Neuron (in vitro differentiated cells): ENCODE measurements around the gene CD300H.
"Not testable (repeated sequence)": the region's sequence is repeated elsewhere in the genome, so short reads cannot be mapped to it uniquely, and the experiment has no call there.

Experiments
- H2AFZ ChIP-seq: one replicate; pipeline ENCODE4 v1.6.1; 2013; ENCODE audit warnings: low read depth, mild to moderate bottlenecking, inconsistent platforms, low read length, moderate library complexity
- H3K27me3 ChIP-seq: one replicate; pipeline ENCODE4 v1.6.1; 2013; ENCODE audit warnings: low read length; ENCODE audit not compliant: insufficient read depth
- H3K36me3 ChIP-seq: one replicate; pipeline ENCODE4 v1.6.1; 2013; ENCODE audit warnings: low read length; ENCODE audit not compliant: insufficient read depth
- H3K4me1 ChIP-seq: one replicate; pipeline ENCODE4 v1.6.1; 2013; ENCODE audit warnings: low read length; ENCODE audit not compliant: insufficient read depth
- H3K4me3 ChIP-seq: 2 replicates; pipeline ENCODE4 v1.5.1; 2013; ENCODE audit warnings: mild to moderate bottlenecking, low read length, moderate library complexity
- H3K9me3 ChIP-seq: one replicate; pipeline ENCODE4 v1.6.1; 2013; ENCODE audit warnings: low read length

CD300H gene

GRCh38 chr17:74525465-74525725 lies 41.9 kb downstream of the CD300H start:
- no peak overlapping the region for H2AFZ ChIP-seq
- no peak overlapping the region for H3K4me3 ChIP-seq
- no peaks in the 10 kb centered on the region for H3K27me3 ChIP-seq
- H3K4me1 ChIP-seq = no peaks in the 10 kb centered on the region
- H3K36me3 ChIP-seq = no peaks in the 10 kb centered on the region
- H3K9me3 ChIP-seq = no peaks in the 10 kb centered on the region

- H2AFZ ChIP-seq = no peak overlapping the region
- no peaks in the 10 kb centered on the region for H3K36me3 ChIP-seq
- no peaks in the 10 kb centered on the region for H3K27me3 ChIP-seq
- H3K4me1 ChIP-seq = no peaks in the 10 kb centered on the region
- no peak overlapping the region for H3K4me3 ChIP-seq
- H3K9me3 ChIP-seq = no peaks in the 10 kb centered on the region
These were observed 42.5 kb downstream of the CD300H start for GRCh38 chr17:74524653-74525464.

- no peak overlapping the region for H2AFZ ChIP-seq
These were observed 44.0 kb downstream of the CD300H start for GRCh38 chr17:74523308-74523707.

GRCh38 chr17:74522381-74523105 lies 44.8 kb downstream of the CD300H start:
- H3K4me3 ChIP-seq = no peak overlapping the region
- H3K4me1 ChIP-seq = no peaks in the 10 kb centered on the region
- H3K9me3 ChIP-seq = no peaks in the 10 kb centered on the region
- H3K36me3 ChIP-seq = no peaks in the 10 kb centered on the region
- H3K27me3 ChIP-seq = no peaks in the 10 kb centered on the region
- no peak overlapping the region for H2AFZ ChIP-seq

More at GRCh38 chr17:74523308-74523707, 44.0 kb downstream of the CD300H start:
- no peaks in the 10 kb centered on the region for H3K4me1 ChIP-seq
- H3K36me3 ChIP-seq = no peaks in the 10 kb centered on the region
- H3K4me3 ChIP-seq = no peak overlapping the region
- H3K27me3 ChIP-seq = no peaks in the 10 kb centered on the region
- no peaks in the 10 kb centered on the region for H3K9me3 ChIP-seq

- Histone ChIP-seq H3K36me3 (no peaks in the 10 kb centered on the region), H3K4me3 (no peak overlapping the region), H3K9me3 (no peaks in the 10 kb centered on the region), H3K4me1 (no peaks in the 10 kb centered on the region), H3K27me3 (no peaks in the 10 kb centered on the region), H2AFZ (no peak overlapping the region)
These were observed 45.6 kb downstream of the CD300H start for GRCh38 chr17:74521701-74522201.

GRCh38 chr17:74520790-74521480 lies 46.4 kb downstream of the CD300H start:
- H2AFZ ChIP-seq = no peak overlapping the region
- no peaks in the 10 kb centered on the region for H3K27me3 ChIP-seq
- H3K36me3 ChIP-seq = no peaks in the 10 kb centered on the region
- no peak overlapping the region for H3K4me3 ChIP-seq
- no peaks in the 10 kb centered on the region for H3K9me3 ChIP-seq
- H3K4me1 ChIP-seq = no peaks in the 10 kb centered on the region

GRCh38 chr17:74520016-74520434 lies 47.3 kb downstream of the CD300H start:
- H2AFZ ChIP-seq = no peak overlapping the region
- H3K4me3 ChIP-seq = no peak overlapping the region
- H3K27me3 ChIP-seq = no peaks in the 10 kb centered on the region
- no peaks in the 10 kb centered on the region for H3K36me3 ChIP-seq
- H3K4me1 ChIP-seq = no peaks in the 10 kb centered on the region
- no peaks in the 10 kb centered on the region for H3K9me3 ChIP-seq

GRCh38 chr17:74518413-74518981 lies 48.8 kb downstream of the CD300H start:
- H3K4me1 ChIP-seq, H3K36me3 ChIP-seq, H2AFZ ChIP-seq, H3K4me3 ChIP-seq, H3K9me3 ChIP-seq, H3K27me3 ChIP-seq: not testable (repeated sequence)

GRCh38 chr17:74516561-74517328 lies 50.6 kb downstream of the CD300H start:
- Histone ChIP-seq H3K27me3 (no peaks in the 10 kb centered on the region), H2AFZ (no peak overlapping the region), H3K4me1 (no peaks in the 10 kb centered on the region), H3K4me3 (no peak overlapping the region), H3K36me3 (no peaks in the 10 kb centered on the region), H3K9me3 (peaks cover 4% of the 10 kb centered on the region)

GRCh38 chr17:74515941-74516340 lies 51.4 kb downstream of the CD300H start:
- H2AFZ ChIP-seq = no peak overlapping the region
- no peaks in the 10 kb centered on the region for H3K27me3 ChIP-seq
- no peaks in the 10 kb centered on the region for H3K36me3 ChIP-seq
- H3K4me1 ChIP-seq = no peaks in the 10 kb centered on the region
- H3K4me3 ChIP-seq = no peak overlapping the region
- H3K9me3 ChIP-seq = peaks cover 4% of the 10 kb centered on the region

- Histone ChIP-seq H2AFZ (no peak overlapping the region), H3K4me3 (no peak overlapping the region), H3K36me3 (no peaks in the 10 kb centered on the region), H3K27me3 (no peaks in the 10 kb centered on the region), H3K4me1 (no peaks in the 10 kb centered on the region), H3K9me3 (peaks cover 4% of the 10 kb centered on the region)
These were observed 52.5 kb downstream of the CD300H start for GRCh38 chr17:74514632-74515334.

GRCh38 chr17:74513987-74514631 lies 53.2 kb downstream of the CD300H start:
- Histone ChIP-seq H3K4me3 (no peak overlapping the region), H3K36me3 (no peaks in the 10 kb centered on the region), H3K27me3 (no peaks in the 10 kb centered on the region), H3K4me1 (no peaks in the 10 kb centered on the region), H3K9me3 (peaks cover 4% of the 10 kb centered on the region), H2AFZ (no peak overlapping the region)
